Measurements from ENCODE around the gene MTR. TPM values are rescaled to one million over a fixed set of nuclear protein-coding genes. Genes with fewer than 3 reads are reported as not detected.
A peak's percentile ranks its signal among the peaks of the same experiment; 100 is the strongest.

MTR gene
- total RNA-seq: 10 to 100 TPM; 43.2 to 78.3 (median 47.0) TPM

DNA sequence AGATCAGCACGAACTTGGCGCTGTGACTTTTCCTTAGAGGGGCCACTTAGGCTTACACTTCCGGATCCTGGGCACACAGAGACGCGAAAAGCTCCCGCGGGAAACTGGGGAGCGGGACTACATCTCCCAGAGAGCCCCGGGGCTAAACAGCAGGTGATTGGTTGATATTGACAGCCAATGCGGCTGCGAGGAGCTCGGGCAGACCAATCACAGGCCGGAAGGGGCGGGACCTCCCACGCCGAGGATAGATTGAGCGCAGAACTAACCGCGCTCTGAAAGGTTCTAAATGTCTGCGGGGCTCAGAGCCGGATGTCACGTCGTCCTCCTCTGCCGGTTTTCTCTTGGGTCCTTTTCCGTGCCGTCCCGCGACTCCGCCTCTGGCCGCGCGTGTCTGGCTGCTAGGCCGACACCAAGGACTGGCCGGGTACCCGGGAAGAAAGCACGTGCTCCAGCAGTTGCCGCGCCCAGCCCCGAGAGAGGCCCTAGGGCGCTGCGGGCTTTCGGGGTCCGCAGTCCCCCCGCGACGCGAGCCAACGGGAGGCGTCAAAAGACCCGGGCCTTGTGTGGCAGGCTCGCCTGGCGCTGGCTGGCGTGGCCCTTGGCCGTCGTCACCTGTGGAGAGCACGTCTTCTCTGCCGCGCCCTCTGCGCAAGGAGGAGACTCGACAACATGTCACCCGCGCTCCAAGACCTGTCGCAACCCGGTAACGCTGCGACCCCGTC lies at the start of gene MTR:
Gene MTR, plus strand, starts transcription at position 258 of the 722 bp plus-strand sequence. Its CDS starts 412 bp downstream, at position 670.
- DNase-seq: peak; percentile 99
- Histone ChIP-seq H3K9me3 (no peaks in the 10 kb centered on the region), H3K4me3 (replicated peaks in 1 of 3) (peak within 1 kb of the TSS; percentile 41 to 98 (median 78)), H3K4me1 (peaks cover 25 to 31% of the 10 kb centered on the region in 2 donors), H3K36me3 (no peaks in the 10 kb centered on the region), H3K27me3 (no peaks in the 10 kb centered on the region), H3K27ac (peak within 1 kb of the TSS; percentile 70 to 93 (median 85))
- TF ChIP-seq, protein P1, sequence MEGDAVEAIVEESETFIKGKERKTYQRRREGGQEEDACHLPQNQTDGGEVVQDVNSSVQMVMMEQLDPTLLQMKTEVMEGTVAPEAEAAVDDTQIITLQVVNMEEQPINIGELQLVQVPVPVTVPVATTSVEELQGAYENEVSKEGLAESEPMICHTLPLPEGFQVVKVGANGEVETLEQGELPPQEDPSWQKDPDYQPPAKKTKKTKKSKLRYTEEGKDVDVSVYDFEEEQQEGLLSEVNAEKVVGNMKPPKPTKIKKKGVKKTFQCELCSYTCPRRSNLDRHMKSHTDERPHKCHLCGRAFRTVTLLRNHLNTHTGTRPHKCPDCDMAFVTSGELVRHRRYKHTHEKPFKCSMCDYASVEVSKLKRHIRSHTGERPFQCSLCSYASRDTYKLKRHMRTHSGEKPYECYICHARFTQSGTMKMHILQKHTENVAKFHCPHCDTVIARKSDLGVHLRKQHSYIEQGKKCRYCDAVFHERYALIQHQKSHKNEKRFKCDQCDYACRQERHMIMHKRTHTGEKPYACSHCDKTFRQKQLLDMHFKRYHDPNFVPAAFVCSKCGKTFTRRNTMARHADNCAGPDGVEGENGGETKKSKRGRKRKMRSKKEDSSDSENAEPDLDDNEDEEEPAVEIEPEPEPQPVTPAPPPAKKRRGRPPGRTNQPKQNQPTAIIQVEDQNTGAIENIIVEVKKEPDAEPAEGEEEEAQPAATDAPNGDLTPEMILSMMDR (IDR thresholded peaks at IDR 0.05): no peak
- TF ChIP-seq POLR2A (IDR thresholded peaks at IDR 0.05): peak; percentile 77 to 94
- intact Hi-C loops (cut with DNase I): loop anchor here (10.0 kb wide), 1 partner anchor 190 kb away; the partner anchor contains the start of gene HEATR1
- WGBS, 2 donors: 0% methylated on average over 15 to 47 of the region's 67 CpGs

DNA sequence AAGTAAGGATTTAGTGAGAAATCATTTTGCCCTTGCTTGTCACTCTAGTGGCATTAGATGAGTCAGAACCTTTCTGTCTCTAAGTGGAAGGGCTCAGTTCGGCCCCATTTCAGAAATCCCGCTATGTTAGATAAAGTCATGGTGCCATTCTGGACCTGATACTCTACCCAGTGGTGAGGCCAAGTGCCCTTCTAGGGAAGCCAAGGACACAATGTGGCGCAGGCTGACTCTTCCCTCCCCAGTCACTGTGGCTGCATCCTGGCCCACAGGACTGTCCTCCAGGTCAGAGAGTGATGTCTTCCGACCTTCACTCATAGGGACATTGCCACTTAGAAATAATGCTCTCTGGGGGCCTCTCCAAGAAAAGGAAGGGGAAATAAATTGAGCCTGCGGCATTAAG lies 48.3 kb upstream of the MTR start:
- DNase-seq: no peak
- TF ChIP-seq, protein P1 (IDR thresholded peaks at IDR 0.05): no peak
- TF ChIP-seq POLR2A (IDR thresholded peaks at IDR 0.05): no peak
- no peaks in the 10 kb centered on the region for H3K4me1 ChIP-seq
- no peak overlapping the region for H3K27ac ChIP-seq
- WGBS, 2 donors: 91 to 97% methylated on average over 5 of the region's 5 CpGs
- no peaks in the 10 kb centered on the region for H3K27me3 ChIP-seq
- no peaks in the 10 kb centered on the region for H3K36me3 ChIP-seq
- no peaks in the 10 kb centered on the region for H3K9me3 ChIP-seq
- no peak overlapping the region for H3K4me3 ChIP-seq (replicated peaks in 1 of 3)
- intact Hi-C loops (cut with DNase I): no loop called here

DNA sequence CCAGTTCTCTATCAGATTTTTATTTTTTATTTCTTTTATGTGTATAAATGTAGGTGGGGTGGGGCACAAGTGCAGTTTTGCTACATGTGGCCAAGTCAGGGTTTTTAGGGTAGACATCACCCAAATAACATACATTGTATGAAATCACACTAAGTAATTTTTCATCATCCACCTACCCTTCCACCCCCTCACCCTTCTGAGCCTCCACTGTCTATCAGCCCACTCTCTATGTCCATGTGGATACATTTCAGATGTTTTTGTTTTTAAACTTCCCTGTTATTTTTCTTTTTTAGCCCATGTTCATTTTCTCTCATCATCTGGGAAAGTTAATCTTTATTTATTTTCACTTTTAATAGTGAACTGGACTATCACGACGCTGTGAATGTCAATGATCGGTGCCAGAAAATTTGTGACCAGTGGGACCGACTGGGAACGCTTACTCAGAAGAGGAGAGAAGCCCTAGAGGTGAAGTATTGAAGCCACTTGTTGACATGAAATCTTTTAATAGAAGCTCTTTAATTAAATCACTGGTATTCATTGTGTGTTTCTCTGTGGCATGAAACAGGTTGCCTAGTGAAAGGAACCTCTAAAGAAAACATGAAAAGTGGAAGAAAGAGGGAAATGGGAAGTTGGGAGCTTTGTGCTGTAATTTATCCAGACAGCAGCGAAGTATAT lies 47.6 kb upstream of the MTR start:
- Histone ChIP-seq H3K36me3 (no peaks in the 10 kb centered on the region), H3K9me3 (no peaks in the 10 kb centered on the region), H3K27ac (no peak overlapping the region), H3K4me1 (no peaks in the 10 kb centered on the region), H3K27me3 (no peaks in the 10 kb centered on the region), H3K4me3 (replicated peaks in 1 of 3) (no peak overlapping the region)
- 83 to 84% methylated on average over 6 of the region's 6 CpGs for WGBS, 2 donors
- intact Hi-C loops (cut with DNase I): no loop called here
- TF ChIP-seq, protein P1 (IDR thresholded peaks at IDR 0.05): no peak
- no peak for TF ChIP-seq POLR2A (IDR thresholded peaks at IDR 0.05)
- no peak for DNase-seq

DNA sequence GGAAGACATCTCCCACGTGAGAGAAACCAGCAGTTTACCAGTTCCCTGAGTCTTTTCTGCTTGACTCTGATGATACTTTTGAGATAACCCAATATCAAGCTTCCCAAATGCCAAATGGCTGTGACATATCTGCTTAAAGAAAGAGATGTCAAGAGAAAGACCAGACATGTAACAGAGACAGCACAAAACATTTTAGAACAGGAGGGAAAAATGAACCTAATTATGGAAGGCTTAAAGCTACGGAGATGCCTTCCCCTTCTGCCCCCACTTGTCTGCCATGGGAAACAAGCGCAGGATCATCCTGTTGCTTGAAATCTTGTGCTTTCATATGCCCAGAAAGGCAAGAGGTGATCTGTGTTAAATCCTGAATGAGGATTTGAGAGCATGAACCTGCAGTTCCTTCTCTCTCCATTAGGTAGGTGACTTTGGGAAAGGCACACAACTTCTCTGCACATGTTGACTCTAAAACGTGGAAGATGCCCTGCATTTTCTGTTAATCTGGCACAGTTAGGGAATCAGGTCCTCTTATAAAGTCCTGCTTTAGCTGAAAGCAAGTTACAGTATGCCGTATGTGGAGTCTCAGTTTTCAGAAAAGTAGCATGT lies 46.7 kb upstream of the MTR start:
- no peaks in the 10 kb centered on the region for H3K27me3 ChIP-seq
- intact Hi-C loops (cut with DNase I): no loop called here
- no peak overlapping the region for H3K4me3 ChIP-seq (replicated peaks in 1 of 3)
- no peak for TF ChIP-seq POLR2A (IDR thresholded peaks at IDR 0.05)
- TF ChIP-seq, protein P1 (IDR thresholded peaks at IDR 0.05): peak in 1 of 6 experiments; percentile 9
- DNase-seq: no peak
- H3K9me3 ChIP-seq: no peaks in the 10 kb centered on the region
- H3K27ac ChIP-seq: no peak overlapping the region
- H3K36me3 ChIP-seq: no peaks in the 10 kb centered on the region
- 75 to 82% methylated on average over 5 of the region's 5 CpGs for WGBS, 2 donors
- H3K4me1 ChIP-seq: no peaks in the 10 kb centered on the region

Data from thyroid gland (tissue), 4 donors.